ENCODE results near the gene ADCK1.

ADCK1 gene

GRCh38 chr14:77897374-77897773 lies 97.5 kb downstream of the ADCK1 start:
- DNase-seq (ENCODE audit: low read depth), result no peak
- H3K4me3 ChIP-seq (ENCODE audit: low read depth, low read length), result no peak overlapping the region
- no peak for TF ChIP-seq CTCF (IDR thresholded peaks at IDR 0.05; ENCODE audit: control insufficient read depth, extremely low read depth, insufficient read depth)

GRCh38 chr14:77902811-77903210 lies 102.9 kb downstream of the ADCK1 start:
- TF ChIP-seq CTCF (IDR thresholded peaks at IDR 0.05; ENCODE audit: control insufficient read depth, extremely low read depth, insufficient read depth), result no peak
- no peak for DNase-seq (ENCODE audit: low read depth)
- H3K4me3 ChIP-seq (ENCODE audit: low read depth, low read length), result no peak overlapping the region

- DNase-seq (ENCODE audit: low read depth), result no peak
- no peak overlapping the region for H3K4me3 ChIP-seq (ENCODE audit: low read depth, low read length)
- no peak for TF ChIP-seq CTCF (IDR thresholded peaks at IDR 0.05; ENCODE audit: control insufficient read depth, extremely low read depth, insufficient read depth)
Observed at GRCh38 chr14:77903221-77903620, 103.3 kb downstream of the ADCK1 start.

GRCh38 chr14:77903937-77904617 lies 104.2 kb downstream of the ADCK1 start:
- H3K4me3 ChIP-seq (ENCODE audit: low read depth, low read length), result no peak overlapping the region
- DNase-seq (ENCODE audit: low read depth), result no peak
- TF ChIP-seq CTCF (IDR thresholded peaks at IDR 0.05; ENCODE audit: control insufficient read depth, extremely low read depth, insufficient read depth), result no peak

- no peak for DNase-seq (ENCODE audit: low read depth)
- no peak for TF ChIP-seq CTCF (IDR thresholded peaks at IDR 0.05; ENCODE audit: control insufficient read depth, extremely low read depth, insufficient read depth)
- no peak overlapping the region for H3K4me3 ChIP-seq (ENCODE audit: low read depth, low read length)
Observed at GRCh38 chr14:77906446-77906845, 106.5 kb downstream of the ADCK1 start.

GRCh38 chr14:77908847-77909246 lies 108.9 kb downstream of the ADCK1 start:
- H3K4me3 ChIP-seq (ENCODE audit: low read depth, low read length), result no peak overlapping the region
- TF ChIP-seq CTCF (IDR thresholded peaks at IDR 0.05; ENCODE audit: control insufficient read depth, extremely low read depth, insufficient read depth), result no peak
- DNase-seq (ENCODE audit: low read depth), result no peak

- TF ChIP-seq CTCF (IDR thresholded peaks at IDR 0.05; ENCODE audit: control insufficient read depth, extremely low read depth, insufficient read depth), result no peak
- no peak overlapping the region for H3K4me3 ChIP-seq (ENCODE audit: low read depth, low read length)
- DNase-seq (ENCODE audit: low read depth), result no peak
Observed at GRCh38 chr14:77909911-77910310, 110.0 kb downstream of the ADCK1 start.

Measured in LNCaP clone FGC (cell line).